Activated CD4-positive, alpha-beta memory T cell treated with anti-CD3 and anti-CD28 coated beads, Interleukin-2, amount 10 ng/mL, durations not matched to agents 7 days and 5 days (primary cell): ENCODE measurements around the gene LIN28B. TPM values are rescaled to one million over a fixed set of nuclear protein-coding genes. Genes with fewer than 3 reads are reported as not detected.

ENCODE experiments used
- CTCF ChIA-PET: fragments of 350-600 bp; sonication (Branson Sonifier 250); formaldehyde crosslinking; loops from one replicate; lab custom pipeline; 2021; ENCODE audit warnings: antibody characterized with exemption, inconsistent platforms; lab: Charles Lee
- POLR2A ChIA-PET: fragments of 350-600 bp; sonication (Branson Sonifier 250); formaldehyde crosslinking; loops from one replicate; lab custom pipeline; 2021; ENCODE audit warnings: antibody characterized with exemption; lab: Charles Lee
- DNase-seq: peaks from one replicate; pipeline ENCODE4 v3.0.0-alpha.2; 2020
- H3K27ac Mint-ChIP-seq: one replicate; pipeline ENCODE4 v1.8.0; 2021; ENCODE audit warnings: mild to moderate bottlenecking, mixed read lengths
- H3K27me3 Mint-ChIP-seq: one replicate; pipeline ENCODE4 v1.8.0; 2021; ENCODE audit warnings: mixed read lengths
- H3K36me3 Mint-ChIP-seq: one replicate; pipeline ENCODE4 v1.8.0; 2021; ENCODE audit warnings: low read depth, mixed read lengths
- H3K4me1 Mint-ChIP-seq: one replicate; pipeline ENCODE4 v1.8.0; 2021; ENCODE audit warnings: mixed read lengths
- H3K4me3 Mint-ChIP-seq: one replicate; pipeline ENCODE4 v1.8.0; 2021; ENCODE audit warnings: mild to moderate bottlenecking, mixed read lengths
- H3K9me3 Mint-ChIP-seq: one replicate; pipeline ENCODE4 v1.8.0; 2021; ENCODE audit warnings: mixed read lengths
- total RNA-seq, 2 experiments: library from RNA; stranded (reverse); gene quantifications; one replicate each; pipeline ENCODE4 v1.2.3, GENCODE V29; 2021

Gene LIN28B
- total RNA-seq, 2 experiments from 2014 or later = not detected

DNA sequence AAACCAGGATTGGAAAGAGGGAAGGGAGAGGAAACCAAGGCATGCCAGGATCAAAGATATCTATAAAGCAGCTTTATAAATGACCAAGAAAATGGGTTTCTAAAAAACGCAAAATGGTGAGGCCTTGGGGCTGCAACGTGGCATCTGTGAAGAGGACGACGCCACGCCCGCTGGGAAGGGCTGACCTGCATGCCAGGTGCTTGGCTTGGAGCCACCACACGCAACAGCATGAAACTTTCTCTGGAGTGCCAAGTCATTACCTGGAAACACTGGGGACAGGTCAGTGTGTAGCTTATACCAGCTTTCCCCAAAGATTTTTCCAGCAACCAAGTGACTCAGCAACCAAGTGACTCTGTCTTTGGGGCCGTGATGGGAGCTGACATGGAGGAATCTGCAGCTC is 140.4 kb downstream of the LIN28B start:
- Mint-ChIP-seq H3K4me1 (no peaks in the 10 kb centered on the region), H3K27me3 (peaks cover 5% of the 10 kb centered on the region), H3K4me3 (no peak overlapping the region), H3K9me3 (no peaks in the 10 kb centered on the region), H3K27ac (no peak overlapping the region), H3K36me3 (no peaks in the 10 kb centered on the region)
- CTCF ChIA-PET = interaction anchor here (3.0 kb wide), 1 partner anchor 9 kb away, joined by 17 read pairs; no protein-coding TSS in a partner anchor
- POLR2A ChIA-PET = no interaction called here
- no peak for DNase-seq

DNA sequence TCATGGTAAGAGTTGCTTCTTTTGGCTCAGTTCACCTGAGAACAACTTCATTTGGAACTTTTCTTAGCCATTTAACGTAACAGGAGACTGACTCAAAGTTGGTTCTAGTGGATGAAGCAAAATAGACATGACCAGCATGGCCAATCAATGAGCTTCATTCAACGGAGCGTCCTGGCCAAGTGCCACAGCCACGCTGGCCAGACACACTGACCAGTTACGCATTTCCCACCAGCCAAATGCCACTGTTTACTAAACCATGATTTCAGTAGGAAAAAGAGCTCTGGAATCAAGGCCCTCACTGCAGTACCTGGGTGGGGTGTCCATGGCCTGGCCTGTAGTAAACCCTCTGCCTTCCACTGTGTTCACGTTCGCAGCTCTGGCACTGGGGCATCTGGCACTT is 142.5 kb downstream of the LIN28B start:
- H3K27me3 Mint-ChIP-seq = peaks cover 5% of the 10 kb centered on the region
- no peaks in the 10 kb centered on the region for H3K4me1 Mint-ChIP-seq
- ChIA-PET POLR2A (no interaction called here), CTCF (interaction anchor here (1.3 to 1.9 kb wide), 2 partner anchors 11 to 303 kb away, joined by 4 to 5 read pairs; partner anchors contain the start of gene PREP)
- no peaks in the 10 kb centered on the region for H3K36me3 Mint-ChIP-seq
- H3K27ac Mint-ChIP-seq = no peak overlapping the region
- H3K9me3 Mint-ChIP-seq = no peaks in the 10 kb centered on the region
- H3K4me3 Mint-ChIP-seq = no peak overlapping the region
- no peak for DNase-seq

DNA sequence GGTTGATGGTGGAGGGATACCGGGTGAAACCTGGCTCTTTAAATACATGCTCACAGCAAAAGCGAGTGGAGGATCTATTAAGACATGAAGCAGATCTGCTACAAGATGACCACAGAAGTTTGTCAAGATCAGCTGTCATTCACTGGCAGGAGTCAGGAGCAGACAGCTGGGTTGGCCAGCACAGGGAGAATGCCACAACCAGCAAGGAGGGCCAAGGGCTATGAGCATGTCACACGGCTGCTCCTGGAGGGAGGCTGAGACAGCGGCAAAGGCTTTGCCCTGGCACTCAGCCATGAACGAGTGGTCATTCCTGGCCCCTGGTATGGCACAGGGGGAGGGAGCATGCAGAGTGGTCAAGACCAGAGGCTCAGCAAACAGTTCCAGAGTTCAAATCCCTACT is 145.3 kb downstream of the LIN28B start:
- no peak overlapping the region for H3K4me3 Mint-ChIP-seq
- H3K9me3 Mint-ChIP-seq = no peaks in the 10 kb centered on the region
- CTCF ChIA-PET = interaction anchor here (0.8 kb wide), 1 partner anchor 18 kb away, joined by 3 read pairs; no protein-coding TSS in a partner anchor
- H3K27ac Mint-ChIP-seq = no peak overlapping the region
- H3K36me3 Mint-ChIP-seq = no peaks in the 10 kb centered on the region
- POLR2A ChIA-PET = no interaction called here
- DNase-seq = no peak
- no peaks in the 10 kb centered on the region for H3K4me1 Mint-ChIP-seq
- H3K27me3 Mint-ChIP-seq = peaks cover 7% of the 10 kb centered on the region

DNA sequence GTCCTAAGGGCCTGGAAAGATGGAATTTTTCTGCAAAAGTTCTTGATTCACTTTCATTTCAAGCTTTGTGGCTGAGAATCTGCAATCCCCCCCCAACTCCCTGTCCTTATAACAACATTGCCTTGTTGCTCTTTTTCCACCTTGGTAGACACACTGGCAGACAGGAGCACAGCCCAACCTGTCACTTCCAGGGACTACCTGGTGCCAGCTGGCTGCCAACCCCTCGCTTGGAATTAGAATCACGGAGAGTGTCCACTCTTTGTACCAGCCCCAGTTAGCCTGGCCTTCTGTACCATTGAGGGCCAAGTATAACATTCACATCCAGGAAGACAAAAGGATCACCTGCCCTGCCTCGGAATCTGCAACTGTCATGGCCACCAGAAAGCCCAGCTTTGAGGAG is 148.2 kb downstream of the LIN28B start:
- no peak for DNase-seq
- H3K4me3 Mint-ChIP-seq = no peak overlapping the region
- no peaks in the 10 kb centered on the region for H3K36me3 Mint-ChIP-seq
- no peaks in the 10 kb centered on the region for H3K4me1 Mint-ChIP-seq
- CTCF ChIA-PET = no interaction called here
- no peak overlapping the region for H3K27ac Mint-ChIP-seq
- no peaks in the 10 kb centered on the region for H3K9me3 Mint-ChIP-seq
- H3K27me3 Mint-ChIP-seq = peaks cover 11% of the 10 kb centered on the region
- POLR2A ChIA-PET = no interaction called here

DNA sequence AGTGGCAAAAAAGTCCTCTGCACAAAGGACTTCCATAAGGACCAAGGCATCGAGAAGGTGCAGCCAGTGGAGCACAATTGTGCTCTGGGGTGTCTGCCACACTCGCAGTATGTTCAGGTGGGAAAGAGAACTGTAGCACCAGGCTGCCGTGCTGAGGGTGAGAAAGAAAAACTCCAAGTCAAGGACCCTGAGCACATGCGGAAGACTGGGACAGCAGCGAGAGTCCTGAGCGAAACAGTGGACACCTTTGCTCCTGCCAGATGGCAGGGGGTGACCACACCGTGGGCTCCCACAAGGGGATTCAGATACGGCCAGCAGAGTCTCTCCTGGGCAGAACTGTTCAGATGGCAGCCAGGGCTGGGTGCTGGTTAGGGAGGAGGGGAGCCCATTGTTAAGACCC is 149.4 kb downstream of the LIN28B start:
- ChIA-PET CTCF (no interaction called here), POLR2A (no interaction called here)
- H3K9me3 Mint-ChIP-seq = no peaks in the 10 kb centered on the region
- H3K4me1 Mint-ChIP-seq = no peaks in the 10 kb centered on the region
- no peak overlapping the region for H3K4me3 Mint-ChIP-seq
- peaks cover 14% of the 10 kb centered on the region for H3K27me3 Mint-ChIP-seq
- H3K27ac Mint-ChIP-seq = no peak overlapping the region
- H3K36me3 Mint-ChIP-seq = no peaks in the 10 kb centered on the region
- DNase-seq = no peak

DNA sequence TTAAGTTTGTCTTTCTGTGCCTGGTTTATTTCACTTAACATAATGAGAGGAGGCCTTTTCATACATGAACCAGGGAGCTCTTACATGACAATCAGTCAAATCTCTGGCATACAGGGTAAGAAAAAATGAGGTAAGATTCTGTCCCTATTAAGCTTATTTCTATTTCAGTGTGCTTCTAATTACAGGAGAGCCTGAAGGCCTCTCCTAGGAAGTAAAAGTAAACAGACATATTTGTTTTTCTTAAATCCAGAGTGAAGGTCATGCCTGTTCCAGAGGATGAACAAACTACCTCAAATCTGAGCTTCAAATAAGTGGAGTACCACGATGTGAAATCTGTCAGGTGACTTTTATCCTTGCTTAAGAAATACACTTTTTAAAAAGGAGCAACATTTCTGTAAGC is 150.3 kb downstream of the LIN28B start:
- no peaks in the 10 kb centered on the region for H3K9me3 Mint-ChIP-seq
- no peak overlapping the region for H3K27ac Mint-ChIP-seq
- peaks cover 17% of the 10 kb centered on the region for H3K27me3 Mint-ChIP-seq
- DNase-seq = no peak
- ChIA-PET POLR2A (no interaction called here), CTCF (interaction anchor here (0.7 kb wide), 1 partner anchor 10 kb away, joined by 4 read pairs; no protein-coding TSS in a partner anchor)
- H3K4me3 Mint-ChIP-seq = no peak overlapping the region
- H3K4me1 Mint-ChIP-seq = no peaks in the 10 kb centered on the region
- H3K36me3 Mint-ChIP-seq = no peaks in the 10 kb centered on the region

DNA sequence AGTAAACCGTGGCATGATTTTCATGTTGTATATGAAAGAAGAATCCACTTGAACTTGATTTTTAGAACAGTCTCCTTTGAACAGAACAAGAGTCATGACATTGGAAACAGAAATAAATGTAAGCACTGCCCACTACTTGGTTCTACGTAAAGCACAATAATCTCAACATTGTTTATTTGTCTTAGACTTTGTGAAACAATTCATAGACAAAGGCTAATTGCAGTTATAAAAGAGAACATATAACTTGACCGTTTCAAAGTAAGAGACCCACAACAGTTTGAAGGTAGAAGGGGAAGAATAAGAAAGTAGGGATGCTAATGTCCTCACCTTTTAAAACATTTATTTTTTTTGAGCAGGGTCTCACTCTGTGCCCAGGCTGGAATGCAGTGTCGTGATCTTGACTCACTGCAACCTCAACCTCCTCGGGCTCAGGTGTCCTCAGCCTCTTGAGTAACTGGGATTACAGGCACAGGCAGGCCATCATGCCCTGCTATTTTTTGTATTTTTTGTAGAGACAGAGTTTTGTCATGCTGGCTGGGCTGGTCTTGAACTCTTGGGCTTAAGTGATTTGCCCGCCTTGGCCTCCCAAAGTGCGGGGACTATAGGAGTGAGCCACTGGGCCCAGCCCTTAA is 151.8 kb downstream of the LIN28B start:
- H3K4me3 Mint-ChIP-seq = no peak overlapping the region
- no peak for DNase-seq
- ChIA-PET CTCF (no interaction called here), POLR2A (no interaction called here)
- no peaks in the 10 kb centered on the region for H3K9me3 Mint-ChIP-seq
- peaks cover 17% of the 10 kb centered on the region for H3K27me3 Mint-ChIP-seq
- H3K4me1 Mint-ChIP-seq = no peaks in the 10 kb centered on the region
- no peaks in the 10 kb centered on the region for H3K36me3 Mint-ChIP-seq
- H3K27ac Mint-ChIP-seq = no peak overlapping the region

DNA sequence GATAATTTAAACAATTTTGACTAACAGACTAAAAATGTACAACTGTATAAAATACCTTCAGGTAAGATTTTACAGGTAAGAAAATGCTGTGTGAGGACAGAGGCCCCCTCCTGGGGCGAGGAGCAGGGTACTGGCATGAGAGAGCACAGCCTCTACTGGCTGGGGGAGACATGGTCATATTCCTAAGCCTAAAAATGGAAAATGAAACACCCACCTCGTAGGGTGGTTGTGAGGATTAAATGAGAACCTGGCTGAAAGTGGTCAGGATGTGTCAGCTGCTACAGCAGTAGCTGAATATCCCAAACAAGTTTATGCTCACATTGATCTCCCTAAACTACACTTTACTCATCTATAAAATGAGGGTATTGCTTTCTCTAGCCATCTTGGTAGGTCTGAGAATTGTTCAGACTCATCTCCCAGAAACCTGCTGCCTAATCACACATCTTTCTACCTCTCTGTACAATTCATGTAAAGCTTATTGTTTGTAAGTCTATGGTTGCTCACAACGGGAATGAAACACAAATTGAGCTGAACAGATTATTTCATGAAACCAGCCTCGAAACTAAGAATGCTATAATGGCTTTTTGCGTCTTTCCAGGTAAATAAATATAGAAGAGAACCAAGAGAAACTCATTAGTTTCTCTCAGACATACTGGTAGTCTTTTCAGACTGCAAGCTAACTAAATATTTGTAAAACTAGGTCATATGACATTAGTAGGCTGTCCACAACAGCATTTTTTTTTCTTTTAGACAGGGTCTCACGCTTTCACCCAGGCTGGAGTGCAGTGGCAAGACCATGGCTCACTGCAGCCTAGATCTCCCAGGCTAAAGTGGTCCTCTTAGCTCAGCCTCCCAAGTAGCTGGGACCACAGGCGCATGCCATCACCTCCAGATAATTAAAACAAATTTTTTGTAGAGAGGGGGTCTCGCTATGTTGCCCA is 153.3 kb downstream of the LIN28B start:
- CTCF ChIA-PET = interaction anchor here (1.1 to 1.6 kb wide), 2 partner anchors 22 to 293 kb away, joined by 3 to 5 read pairs; partner anchors contain the start of gene PREP
- POLR2A ChIA-PET = no interaction called here
- no peaks in the 10 kb centered on the region for H3K4me1 Mint-ChIP-seq
- H3K9me3 Mint-ChIP-seq = no peaks in the 10 kb centered on the region
- no peak overlapping the region for H3K4me3 Mint-ChIP-seq
- no peak for DNase-seq
- H3K36me3 Mint-ChIP-seq = no peaks in the 10 kb centered on the region
- H3K27ac Mint-ChIP-seq = no peak overlapping the region
- H3K27me3 Mint-ChIP-seq = peaks cover 21% of the 10 kb centered on the region

DNA sequence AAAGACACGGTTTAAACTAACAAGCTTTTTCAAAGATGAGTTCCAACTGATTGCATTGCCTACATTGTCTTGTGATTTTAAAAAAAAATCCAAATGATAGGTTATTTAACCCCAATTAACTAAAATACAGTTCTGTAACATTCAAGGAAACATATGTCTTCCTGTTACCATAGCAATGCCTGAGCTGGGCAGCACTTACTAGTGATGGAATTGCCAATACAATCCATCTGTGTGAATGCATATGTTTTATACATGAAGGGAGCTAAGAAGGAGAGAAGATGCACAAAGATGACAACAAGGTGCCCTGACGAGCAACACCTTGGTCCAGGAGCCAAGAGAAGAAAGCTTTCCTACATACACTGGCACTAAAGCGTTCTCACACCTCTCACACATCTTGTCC is 154.2 kb downstream of the LIN28B start:
- CTCF ChIA-PET = interaction anchor here (1.1 to 1.6 kb wide), 2 partner anchors 22 to 292 kb away, joined by 3 to 5 read pairs; partner anchors contain the start of gene PREP
- no peak overlapping the region for H3K4me3 Mint-ChIP-seq

DNA sequence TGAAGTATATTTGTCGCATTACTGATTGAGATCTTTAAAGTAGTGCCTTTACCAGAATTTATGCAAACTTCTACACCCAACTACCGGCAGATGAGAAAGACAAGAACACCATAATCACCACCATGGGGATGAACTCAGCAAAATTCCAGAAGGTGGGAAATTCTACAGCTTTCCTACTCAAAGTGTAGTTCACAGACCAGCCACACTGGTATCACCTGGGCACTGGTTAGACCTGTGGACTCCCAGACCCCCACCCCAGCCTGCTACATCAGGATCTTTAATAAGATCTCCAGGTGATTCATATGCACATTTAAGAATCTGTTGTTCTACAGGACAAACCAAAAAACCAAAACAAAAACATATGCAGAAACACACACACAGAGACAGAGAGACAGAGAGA is 155.0 kb downstream of the LIN28B start:
- no peaks in the 10 kb centered on the region for H3K9me3 Mint-ChIP-seq
- H3K36me3 Mint-ChIP-seq = no peaks in the 10 kb centered on the region
- H3K27ac Mint-ChIP-seq = no peak overlapping the region
- H3K27me3 Mint-ChIP-seq = peaks cover 24% of the 10 kb centered on the region
- no peaks in the 10 kb centered on the region for H3K4me1 Mint-ChIP-seq
- POLR2A ChIA-PET = no interaction called here
- CTCF ChIA-PET = interaction anchor here (1.0 to 1.1 kb wide), 2 partner anchors 9 to 291 kb away, joined by 3 read pairs; partner anchors contain the start of gene PREP
- H3K4me3 Mint-ChIP-seq = no peak overlapping the region
- DNase-seq = no peak

More for the DNA sequence above, 154.2 kb downstream of the LIN28B start:
- no peaks in the 10 kb centered on the region for H3K9me3 Mint-ChIP-seq
- peaks cover 22% of the 10 kb centered on the region for H3K27me3 Mint-ChIP-seq
- no peaks in the 10 kb centered on the region for H3K36me3 Mint-ChIP-seq
- DNase-seq = no peak
- H3K27ac Mint-ChIP-seq = no peak overlapping the region
- POLR2A ChIA-PET = no interaction called here
- H3K4me1 Mint-ChIP-seq = no peaks in the 10 kb centered on the region

DNA sequence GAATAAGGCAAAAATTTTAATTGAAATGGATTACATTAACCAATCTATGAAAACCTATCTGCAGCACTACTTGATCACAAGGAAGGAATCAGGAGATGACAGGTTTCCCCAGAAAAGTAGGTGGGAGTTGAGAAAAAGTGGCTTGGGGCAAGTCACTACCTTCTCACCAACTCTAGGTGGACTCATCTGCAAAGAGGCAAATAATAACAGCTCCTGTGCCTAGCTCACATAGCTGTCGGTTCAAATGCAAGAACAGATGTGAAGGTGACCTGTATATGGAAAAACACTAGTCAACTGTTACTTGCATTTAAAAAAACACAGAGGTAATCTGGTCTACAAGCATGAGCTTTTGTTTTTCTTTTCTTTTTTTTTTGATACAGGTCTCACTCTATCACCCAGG is 155.7 kb downstream of the LIN28B start:
- CTCF ChIA-PET = interaction anchor here (1.2 kb wide), 1 partner anchor 25 kb away, joined by 3 read pairs; no protein-coding TSS in a partner anchor
- H3K4me3 Mint-ChIP-seq = no peak overlapping the region
- POLR2A ChIA-PET = no interaction called here
- no peak overlapping the region for H3K27ac Mint-ChIP-seq
- peaks cover 23% of the 10 kb centered on the region for H3K27me3 Mint-ChIP-seq
- no peaks in the 10 kb centered on the region for H3K36me3 Mint-ChIP-seq
- H3K9me3 Mint-ChIP-seq = no peaks in the 10 kb centered on the region
- no peak for DNase-seq
- H3K4me1 Mint-ChIP-seq = no peaks in the 10 kb centered on the region

DNA sequence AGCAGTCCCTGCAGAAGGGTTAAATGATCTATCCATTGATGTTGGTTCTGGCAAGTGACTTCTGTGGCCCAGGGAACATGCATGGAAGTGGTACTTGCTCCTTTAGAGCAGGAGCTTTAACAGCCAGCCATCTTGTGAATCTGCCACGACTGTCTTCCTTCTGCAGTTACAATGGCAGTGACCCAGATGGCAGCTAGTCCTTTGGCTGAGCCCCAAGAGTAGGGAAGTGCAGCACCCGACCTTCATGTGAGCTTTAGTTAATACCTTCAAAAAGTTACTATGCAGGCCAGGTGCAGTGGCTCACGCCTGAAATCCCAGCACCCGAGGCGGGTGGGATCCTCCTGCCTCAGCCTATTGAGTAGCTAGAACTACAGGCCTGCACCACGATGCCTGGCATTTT is 156.5 kb downstream of the LIN28B start:
- no peaks in the 10 kb centered on the region for H3K4me1 Mint-ChIP-seq
- H3K4me3 Mint-ChIP-seq = no peak overlapping the region
- CTCF ChIA-PET = interaction anchor here (1.2 kb wide), 1 partner anchor 26 kb away, joined by 3 read pairs; no protein-coding TSS in a partner anchor

DNA sequence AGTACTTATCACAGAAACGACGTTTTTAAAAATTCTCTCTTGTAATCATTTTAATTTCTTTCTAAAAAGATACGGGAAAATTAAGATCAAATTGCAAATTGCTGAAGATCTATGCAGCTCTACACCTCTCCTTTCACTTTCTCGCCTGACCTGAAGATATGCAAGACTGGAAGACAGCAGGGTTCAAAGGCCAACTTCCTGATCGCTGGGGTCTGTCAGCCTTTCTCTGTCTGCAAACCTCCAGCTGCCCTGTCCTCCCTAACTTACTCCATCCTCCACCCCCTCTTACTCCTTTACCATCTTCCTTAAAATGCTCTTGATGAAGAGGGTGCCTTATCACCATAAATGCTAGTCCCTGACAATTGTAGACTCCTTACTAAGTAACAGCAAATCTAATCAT is 159.2 kb downstream of the LIN28B start:
- Mint-ChIP-seq H3K27me3 (peaks cover 20% of the 10 kb centered on the region), H3K27ac (no peak overlapping the region), H3K9me3 (no peaks in the 10 kb centered on the region), H3K4me3 (no peak overlapping the region), H3K4me1 (no peaks in the 10 kb centered on the region), H3K36me3 (no peaks in the 10 kb centered on the region)
- ChIA-PET CTCF (interaction anchor here (0.7 kb wide), 1 partner anchor 28 kb away, joined by 3 read pairs; no protein-coding TSS in a partner anchor), POLR2A (no interaction called here)
- no peak for DNase-seq

More for the DNA sequence above, 156.5 kb downstream of the LIN28B start:
- peaks cover 21% of the 10 kb centered on the region for H3K27me3 Mint-ChIP-seq
- H3K36me3 Mint-ChIP-seq = no peaks in the 10 kb centered on the region
- no peaks in the 10 kb centered on the region for H3K9me3 Mint-ChIP-seq
- POLR2A ChIA-PET = no interaction called here
- H3K27ac Mint-ChIP-seq = no peak overlapping the region
- DNase-seq = no peak
